ENCODE results near the gene PI3. TPM values are rescaled to one million over a fixed set of nuclear protein-coding genes. Genes with fewer than 3 reads are reported as not detected.

The PI3 gene
- total RNA-seq, 1 experiment from 2014 or later = 2.8 TPM

- DNase-seq (ENCODE audit: unreplicated experiment) = peak; percentile 33
- no TSS peak for BruUV-seq (replicated peaks)
- H3K36me3 Mint-ChIP-seq (ENCODE audit: insufficient read depth, unreplicated experiment) = no peaks in the 10 kb centered on the region
- POLR2A ChIA-PET = interaction anchor here (1.0 to 1.8 kb wide), 2 partner anchors 15 to 81 kb away, joined by 4 to 7 read pairs; partner anchors contain the start of gene SLPI
- H3K9me3 Mint-ChIP-seq (ENCODE audit: unreplicated experiment) = no peaks in the 10 kb centered on the region
- no peak for TF ChIP-seq CTCF (IDR thresholded peaks at IDR 0.05; ENCODE audit: unreplicated experiment)
- H3K27ac Mint-ChIP-seq (ENCODE audit: low read depth, unreplicated experiment) = no peak overlapping the region
- CTCF ChIA-PET = interaction anchor here (0.5 to 1.4 kb wide), 4 partner anchors 118 to 128 kb away, joined by 3 to 4 read pairs (median 4); no protein-coding TSS in a partner anchor
- H3K4me1 Mint-ChIP-seq (ENCODE audit: insufficient read depth, unreplicated experiment) = peaks cover 23% of the 10 kb centered on the region
- H3K4me3 Mint-ChIP-seq (ENCODE audit: unreplicated experiment) = no peak overlapping the region
- intact Hi-C loops (cut with micrococcal nuclease) = no loop called here
- no peaks in the 10 kb centered on the region for H3K27me3 Mint-ChIP-seq (ENCODE audit: insufficient read depth, unreplicated experiment)
These were observed 1.2 kb upstream of the PI3 start for GRCh38 chr20:45173522-45173921.

- ChIA-PET POLR2A (interaction anchor here (0.6 to 0.8 kb wide), 3 partner anchors 10 to 339 kb away, joined by 3 to 4 read pairs (median 3); partner anchors contain the start of gene SPINT3), CTCF (interaction anchor here (0.5 to 1.8 kb wide), 6 partner anchors 13 to 1685 kb away, joined by 3 to 6 read pairs (median 3); no protein-coding TSS in a partner anchor)
- TF ChIP-seq CTCF (IDR thresholded peaks at IDR 0.05; ENCODE audit: unreplicated experiment) = no peak
- H3K4me1 Mint-ChIP-seq (ENCODE audit: insufficient read depth, unreplicated experiment) = peaks cover 23% of the 10 kb centered on the region
- H3K36me3 Mint-ChIP-seq (ENCODE audit: insufficient read depth, unreplicated experiment) = no peaks in the 10 kb centered on the region
- no peak overlapping the region for H3K27ac Mint-ChIP-seq (ENCODE audit: low read depth, unreplicated experiment)
- H3K4me3 Mint-ChIP-seq (ENCODE audit: unreplicated experiment) = no peak overlapping the region
- no TSS peak for BruUV-seq (replicated peaks)
- intact Hi-C loops (cut with micrococcal nuclease) = no loop called here
- peak; percentile 62 for DNase-seq (ENCODE audit: unreplicated experiment)
- H3K27me3 Mint-ChIP-seq (ENCODE audit: insufficient read depth, unreplicated experiment) = no peaks in the 10 kb centered on the region
- H3K9me3 Mint-ChIP-seq (ENCODE audit: unreplicated experiment) = no peaks in the 10 kb centered on the region
These were observed 2.0 kb downstream of the PI3 start for GRCh38 chr20:45176526-45177267.

GRCh38 chr20:45179166-45179565 lies 4.5 kb downstream of the PI3 start:
- no peak for TF ChIP-seq CTCF (IDR thresholded peaks at IDR 0.05; ENCODE audit: unreplicated experiment)
- CTCF ChIA-PET = interaction anchor here (1.5 kb wide), 1 partner anchor 115 kb away, joined by 4 read pairs; no protein-coding TSS in a partner anchor
- H3K36me3 Mint-ChIP-seq (ENCODE audit: insufficient read depth, unreplicated experiment) = no peaks in the 10 kb centered on the region

GRCh38 chr20:45181639-45182038 lies 6.9 kb downstream of the PI3 start:
- BruUV-seq (replicated peaks) = no TSS peak

More at GRCh38 chr20:45179166-45179565, 4.5 kb downstream of the PI3 start:
- Mint-ChIP-seq H3K4me1 (ENCODE audit: insufficient read depth, unreplicated experiment) (peaks cover 17% of the 10 kb centered on the region), H3K4me3 (ENCODE audit: unreplicated experiment) (no peak overlapping the region), H3K9me3 (ENCODE audit: unreplicated experiment) (no peaks in the 10 kb centered on the region), H3K27me3 (ENCODE audit: insufficient read depth, unreplicated experiment) (no peaks in the 10 kb centered on the region), H3K27ac (ENCODE audit: low read depth, unreplicated experiment) (no peak overlapping the region)
- intact Hi-C loops (cut with micrococcal nuclease) = no loop called here
- BruUV-seq (replicated peaks) = no TSS peak
- POLR2A ChIA-PET = no interaction called here
- DNase-seq (ENCODE audit: unreplicated experiment) = no peak

More at GRCh38 chr20:45181639-45182038, 6.9 kb downstream of the PI3 start:
- no peak overlapping the region for H3K4me3 Mint-ChIP-seq (ENCODE audit: unreplicated experiment)
- no peaks in the 10 kb centered on the region for H3K27me3 Mint-ChIP-seq (ENCODE audit: insufficient read depth, unreplicated experiment)
- CTCF ChIA-PET = interaction anchor here (0.6 to 2.6 kb wide), 6 partner anchors 9 to 558 kb away, joined by 3 to 14 read pairs (median 3); no protein-coding TSS in a partner anchor
- intact Hi-C loops (cut with micrococcal nuclease) = no loop called here
- DNase-seq (ENCODE audit: unreplicated experiment) = no peak
- peaks cover 4% of the 10 kb centered on the region for H3K4me1 Mint-ChIP-seq (ENCODE audit: insufficient read depth, unreplicated experiment)
- H3K9me3 Mint-ChIP-seq (ENCODE audit: unreplicated experiment) = no peaks in the 10 kb centered on the region
- no peak for TF ChIP-seq CTCF (IDR thresholded peaks at IDR 0.05; ENCODE audit: unreplicated experiment)
- H3K27ac Mint-ChIP-seq (ENCODE audit: low read depth, unreplicated experiment) = no peak overlapping the region
- H3K36me3 Mint-ChIP-seq (ENCODE audit: insufficient read depth, unreplicated experiment) = no peaks in the 10 kb centered on the region
- POLR2A ChIA-PET = interaction anchor here (0.6 to 1.5 kb wide), 3 partner anchors 9 to 160 kb away, joined by 3 read pairs; no protein-coding TSS in a partner anchor

All from MCF 10A (cell line).